Limb (tissue), 2 donors: ENCODE data around the gene CYCS.

Source experiments
- DNase-seq, 2 donors: peaks; one replicate each; pipeline ENCODE4 v3.0.0-alpha.2; 2016; ENCODE audit errors: extremely low spot score in 2 of 2

CYCS gene

GRCh38 chr7:25125137-25125946 lies at the start of gene CYCS:
TSS of gene CYCS (minus strand) at chr7:25125260. CDS start at chr7:25124119, 1,141 bp downstream.
- peak; percentile 98 to 99 for DNase-seq

DNA sequence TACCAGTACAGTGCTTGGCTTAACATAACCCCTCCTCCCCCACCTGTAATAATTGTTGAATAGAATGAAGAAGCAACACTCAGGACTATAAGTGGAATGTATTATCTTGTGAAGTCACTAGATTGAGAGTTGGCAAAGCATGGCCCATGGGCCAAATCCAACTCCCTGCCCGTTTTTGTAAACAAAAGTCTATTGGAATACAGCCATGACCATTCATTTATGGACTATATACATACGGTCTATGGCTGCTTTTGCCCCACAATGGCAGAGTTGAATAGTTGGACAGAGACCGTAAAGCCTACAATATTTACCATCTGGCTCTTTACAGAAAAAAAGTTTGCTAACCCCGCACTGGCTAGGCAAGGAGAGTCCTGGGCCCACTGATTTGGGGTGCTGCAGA lies 48.1 kb upstream of the CYCS start:
- no peak for DNase-seq

DNA sequence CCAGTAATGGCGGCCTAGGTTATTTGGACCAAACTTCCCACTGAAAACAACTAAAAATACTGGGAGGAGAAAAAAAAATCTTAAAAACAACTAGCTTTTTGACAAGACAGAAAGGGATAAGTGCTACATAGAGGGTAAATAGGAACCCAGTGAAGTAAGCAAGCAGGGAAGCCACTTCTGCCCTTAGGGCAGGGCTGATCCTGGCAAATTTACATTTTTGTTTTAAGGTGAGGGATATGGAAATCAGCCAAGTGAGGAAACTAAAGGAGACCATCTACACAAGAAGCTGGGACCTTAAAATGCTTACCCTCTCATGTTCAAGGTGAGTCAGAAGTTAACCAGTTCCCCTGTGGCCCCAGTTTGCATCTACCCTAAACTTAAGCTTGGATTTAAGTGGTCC lies 46.5 kb upstream of the CYCS start:
- no peak for DNase-seq

- DNase-seq, result no peak
Observed at GRCh38 chr7:25171071-25171470, 46.0 kb upstream of the CYCS start.

GRCh38 chr7:25169683-25170082 lies 44.6 kb upstream of the CYCS start:
- no peak for DNase-seq

GRCh38 chr7:25168145-25168544 lies 43.1 kb upstream of the CYCS start:
- DNase-seq, result no peak

- no peak for DNase-seq
Observed at GRCh38 chr7:25167262-25167843, 42.3 kb upstream of the CYCS start.

- peak in 1 of 2 donors; percentile 45 for DNase-seq
Observed at GRCh38 chr7:25159983-25160596, 35.0 kb upstream of the CYCS start.

GRCh38 chr7:25158966-25159365 lies 33.9 kb upstream of the CYCS start:
- DNase-seq, result no peak

DNA sequence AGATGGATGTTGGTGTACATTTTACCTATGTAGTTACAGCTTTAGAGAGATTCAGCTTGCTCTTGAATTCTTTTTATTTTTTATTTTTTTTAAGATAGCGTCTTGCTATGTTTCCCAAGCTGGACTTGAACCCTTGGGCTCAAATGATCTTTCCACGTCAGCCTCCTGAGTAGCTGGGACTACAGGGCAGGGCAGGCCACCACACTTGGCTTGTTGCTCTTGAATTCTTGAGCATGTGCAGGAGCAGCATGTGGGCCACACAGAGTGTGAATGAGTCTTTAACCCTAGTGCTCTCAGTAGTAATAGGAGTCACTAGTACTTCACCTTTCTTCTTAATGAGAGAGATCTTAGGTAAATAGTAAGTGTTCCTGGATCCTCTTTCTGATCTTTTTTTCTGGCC lies 26.7 kb upstream of the CYCS start:
- DNase-seq, result no peak

DNA sequence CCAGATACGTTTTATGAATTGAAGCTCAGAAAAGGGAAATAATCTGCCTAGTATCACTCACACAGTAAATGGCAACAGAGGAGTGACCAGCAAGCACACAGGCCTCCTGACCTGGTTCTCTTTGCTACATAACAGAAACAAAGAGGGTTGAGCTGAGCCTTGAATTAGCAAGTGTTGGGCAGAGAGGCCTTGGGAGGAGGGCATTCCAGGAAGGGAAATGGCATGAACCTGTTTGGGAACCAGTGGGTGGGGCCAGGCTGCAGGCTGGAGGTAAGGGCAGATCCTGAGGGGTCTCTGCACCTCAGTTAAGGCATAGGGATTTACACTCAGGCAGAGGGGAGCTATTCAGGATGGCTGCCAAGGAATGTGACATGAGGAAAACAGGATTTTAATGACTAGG lies 24.8 kb upstream of the CYCS start:
- no peak for DNase-seq

DNA sequence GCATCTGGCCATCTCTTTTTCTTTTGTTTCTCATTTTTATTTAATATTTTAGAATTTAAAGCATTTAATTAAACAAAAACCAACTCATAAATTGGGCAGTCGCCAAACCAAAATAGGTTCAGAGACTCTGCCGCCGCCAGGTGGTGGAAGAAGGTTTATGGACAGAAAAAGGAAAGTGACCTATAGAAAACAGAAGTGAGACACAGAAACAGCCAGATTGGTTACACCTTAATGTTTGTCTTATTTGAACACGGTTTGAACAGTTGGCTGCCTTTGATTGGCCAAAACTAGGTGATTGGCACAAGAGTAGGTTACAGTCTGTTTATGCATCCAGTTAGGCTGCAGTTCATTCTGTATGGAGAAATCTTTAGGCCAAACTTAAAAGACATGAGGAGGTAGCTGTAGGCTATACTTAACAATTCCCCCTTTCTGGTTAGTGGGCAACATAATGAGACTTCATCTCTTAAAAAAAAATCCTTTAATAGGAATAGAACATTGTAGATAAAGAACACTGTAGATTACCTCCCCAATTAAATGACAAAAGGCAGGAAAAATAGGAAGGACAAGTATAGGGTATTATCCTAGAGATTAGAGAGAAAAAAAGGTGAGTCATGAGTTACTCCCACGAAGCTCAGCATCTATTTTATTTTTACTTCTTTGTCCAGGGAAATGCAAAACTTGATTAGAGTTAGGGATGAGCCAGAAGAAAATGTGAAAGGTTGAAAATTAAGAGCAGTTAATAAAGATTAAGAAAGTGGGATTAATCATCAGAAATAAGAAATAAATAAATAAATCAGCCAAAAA lies 23.9 kb upstream of the CYCS start:
- no peak for DNase-seq

- no peak for DNase-seq
Observed at GRCh38 chr7:25143763-25144162, 18.7 kb upstream of the CYCS start.

DNA sequence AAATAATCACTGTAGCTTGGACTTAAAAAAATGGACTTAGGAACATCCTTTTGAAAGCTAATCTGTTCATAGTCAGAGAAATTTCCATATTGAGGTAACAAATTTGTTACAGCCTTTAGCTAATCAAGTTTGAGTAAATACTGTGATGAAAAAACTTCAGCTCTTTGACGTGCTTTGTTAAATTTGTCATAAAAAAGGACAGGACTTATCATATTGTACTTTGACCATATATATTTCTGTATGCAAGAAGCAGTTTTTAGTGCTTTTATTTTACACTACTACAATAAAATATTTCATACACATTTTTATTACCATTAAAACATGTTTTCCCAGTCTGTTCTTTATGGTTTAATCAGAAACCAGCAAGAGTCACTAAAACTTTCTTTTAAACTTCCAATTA lies 14.5 kb upstream of the CYCS start:
- DNase-seq, result no peak

- DNase-seq, result no peak
Observed at GRCh38 chr7:25134358-25135010, 9.4 kb upstream of the CYCS start.

- DNase-seq, result no peak
Observed at GRCh38 chr7:25132430-25132829, 7.4 kb upstream of the CYCS start.

DNA sequence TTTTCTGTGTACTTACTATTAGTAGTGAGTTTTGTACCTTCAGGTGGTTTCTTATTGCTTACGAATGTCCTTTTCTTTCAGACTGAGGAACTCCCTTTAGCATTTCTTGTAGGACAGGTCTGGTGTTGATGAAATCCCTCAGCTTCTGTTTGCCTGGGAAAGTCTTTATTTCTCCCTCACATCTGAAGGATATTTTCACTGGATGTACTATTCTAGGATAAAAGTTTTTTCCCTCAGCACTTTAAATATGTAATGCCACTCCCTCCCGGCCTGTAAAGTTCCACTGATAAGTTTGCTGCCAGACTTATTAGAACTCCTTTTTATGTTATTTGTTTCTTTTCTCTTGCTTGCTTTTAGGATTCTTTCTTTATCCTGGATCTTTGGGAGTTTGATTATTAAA lies 1.7 kb upstream of the CYCS start:
- no peak for DNase-seq

DNA sequence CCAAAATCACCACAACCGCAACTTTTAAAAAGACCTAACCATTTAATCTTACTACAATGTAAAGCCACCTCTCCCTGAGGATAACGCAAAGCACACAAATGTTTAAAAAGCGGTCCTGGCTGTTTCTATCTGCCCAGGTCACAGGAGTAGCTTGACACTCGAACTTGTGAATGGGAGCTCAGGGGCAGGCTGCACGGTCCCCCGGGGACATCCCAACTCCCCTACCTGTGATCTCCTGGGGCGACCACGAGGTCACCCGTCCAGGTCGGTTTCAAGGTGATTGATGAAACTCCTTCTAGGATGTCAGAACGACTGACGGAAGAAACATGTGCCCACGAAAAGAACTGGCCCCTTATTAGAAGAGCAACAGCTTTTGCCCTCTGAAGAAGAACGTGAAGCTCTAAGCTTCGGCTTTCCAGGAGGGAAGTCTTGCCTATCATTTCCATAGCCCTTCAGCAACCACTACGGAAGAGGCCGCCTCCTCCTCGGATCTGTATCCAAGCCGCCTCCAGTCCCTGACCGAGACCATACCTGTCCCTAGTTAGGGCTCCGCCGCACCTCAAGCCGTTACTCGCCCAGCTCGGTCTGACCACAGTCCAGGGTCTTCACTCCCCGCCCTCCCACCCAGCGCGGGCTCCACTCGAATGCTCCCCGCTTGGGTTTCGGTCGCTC lies 459 bp downstream of the CYCS start:
- DNase-seq, result peak in 1 of 2 donors; percentile 15

DNA sequence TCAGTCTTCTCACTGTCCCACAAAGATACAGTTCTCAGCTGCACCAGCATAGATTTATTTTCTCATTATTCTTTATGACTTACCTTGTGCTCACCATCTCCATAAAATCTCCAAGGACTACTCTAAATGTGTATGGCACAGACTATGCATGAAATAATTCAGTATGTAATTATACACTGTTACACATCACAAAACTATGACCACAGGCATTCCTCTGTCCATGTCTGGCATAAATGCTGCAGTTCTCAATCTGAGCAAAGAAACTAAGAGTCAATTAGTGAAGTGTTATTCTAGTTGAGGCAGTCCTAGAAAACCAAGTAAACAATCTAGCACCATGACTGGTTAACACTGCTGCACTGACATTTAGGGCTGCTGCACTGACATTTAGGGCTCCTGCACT lies 2.7 kb downstream of the CYCS start:
- DNase-seq, result no peak

- no peak for DNase-seq
Observed at GRCh38 chr7:25121599-25121998, 3.5 kb downstream of the CYCS start.

DNA sequence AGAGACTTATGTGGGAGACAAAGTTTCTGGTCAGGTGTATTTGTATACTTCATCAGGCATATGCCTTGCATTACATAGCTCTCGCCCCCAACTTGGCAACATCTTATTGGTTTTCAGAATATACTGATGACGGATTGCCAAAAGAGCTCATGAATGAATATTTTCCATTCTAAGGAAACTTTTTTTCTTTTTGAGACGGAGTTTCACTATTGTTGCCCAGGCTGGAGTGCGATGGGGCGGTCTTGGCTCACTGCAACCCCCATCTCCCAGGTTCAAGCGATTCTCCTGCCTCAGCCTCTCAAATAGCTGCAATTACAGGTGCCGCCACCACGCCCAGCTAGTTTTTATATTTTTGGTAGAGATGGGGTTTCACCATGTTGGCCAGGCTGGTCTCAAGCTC lies 6.0 kb downstream of the CYCS start:
- DNase-seq, result no peak
